Activated CD8-positive, alpha-beta memory T cell treated with anti-CD3 and anti-CD28 coated beads, Interleukin-2, amount 50 U/mL, for 1 hour (primary cell): ENCODE measurements around the gene TRIM8.

ENCODE experiments used
- DNase-seq: peaks from one replicate; pipeline ENCODE4 v3.0.0-alpha.2; 2020; ENCODE audit errors: extremely low read depth

The TRIM8 gene

DNA sequence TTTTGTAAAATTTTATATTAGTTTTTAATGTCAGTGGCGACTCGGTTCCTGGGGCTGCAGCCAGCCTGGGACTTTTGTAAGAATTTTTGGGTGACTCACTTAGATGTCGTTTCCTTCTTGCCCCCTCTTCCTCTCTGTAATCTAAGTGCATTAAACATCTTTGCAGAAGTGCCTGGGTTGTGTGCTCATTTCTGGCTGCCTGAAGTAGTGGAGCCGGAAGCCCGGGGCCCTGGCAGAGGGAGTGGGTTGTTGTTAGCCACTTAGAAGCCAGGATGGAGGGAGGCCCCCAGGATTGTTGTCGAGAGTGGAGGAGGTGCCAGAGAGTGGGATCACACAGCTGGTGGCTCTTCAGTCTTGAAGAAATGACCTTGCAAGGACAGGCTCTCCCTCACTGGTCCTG is 11.0 kb upstream of the TRIM8 start:
- DNase-seq, result no peak

GRCh38 chr10:102633848-102634247 is 10.4 kb upstream of the TRIM8 start:
- DNase-seq, result no peak

- DNase-seq, result no peak
Measured at GRCh38 chr10:102634686-102635085, 9.6 kb upstream of the TRIM8 start.

GRCh38 chr10:102635377-102635776 is 8.9 kb upstream of the TRIM8 start:
- DNase-seq, result no peak

- no peak for DNase-seq
Measured at GRCh38 chr10:102639537-102639936, 4.7 kb upstream of the TRIM8 start.

GRCh38 chr10:102641402-102641801 is 2.9 kb upstream of the TRIM8 start:
- no peak for DNase-seq

DNA sequence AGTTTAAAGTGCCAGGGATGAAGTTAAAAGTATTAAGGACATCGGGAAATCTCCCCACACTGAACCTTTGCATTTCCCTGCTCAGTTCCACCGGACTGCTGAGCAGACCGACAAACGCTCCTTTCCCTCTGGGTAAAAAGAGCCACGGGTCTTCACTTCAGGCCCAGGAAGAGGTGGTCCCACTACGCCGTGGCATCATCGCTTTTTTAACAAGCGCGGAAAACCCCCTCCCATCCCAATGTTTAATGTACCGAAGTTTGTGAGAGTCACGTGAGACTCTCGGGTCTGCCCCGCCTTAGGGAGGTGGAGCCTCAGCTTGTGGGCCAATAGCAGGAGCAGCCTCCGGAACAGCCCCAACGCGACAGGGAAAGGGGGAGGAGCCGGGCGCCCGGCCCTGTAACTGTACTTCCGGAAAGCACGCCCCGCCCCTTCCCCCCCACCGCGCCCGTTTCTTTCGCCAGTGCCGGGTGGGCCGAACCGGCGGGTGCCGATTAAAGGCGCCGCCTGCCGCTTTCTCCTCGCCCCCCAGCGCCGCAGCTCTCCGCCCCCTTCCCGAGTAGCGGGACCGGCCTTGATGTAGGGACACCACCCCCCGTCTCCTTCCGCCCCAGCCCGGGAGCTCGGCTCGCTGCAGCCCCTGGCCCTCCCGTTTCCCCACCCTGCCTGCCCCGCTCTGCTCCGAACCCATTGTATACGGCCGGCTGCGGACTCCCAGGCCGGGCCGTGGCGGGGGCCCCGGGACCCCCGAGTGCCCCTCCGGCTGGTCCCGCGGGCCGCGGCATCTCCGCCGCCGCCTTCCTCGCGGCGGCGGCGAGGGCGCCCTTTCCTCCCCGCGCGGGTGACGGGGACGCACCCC is 2.2 kb upstream of the TRIM8 start:
- peak; percentile 92 for DNase-seq

DNA sequence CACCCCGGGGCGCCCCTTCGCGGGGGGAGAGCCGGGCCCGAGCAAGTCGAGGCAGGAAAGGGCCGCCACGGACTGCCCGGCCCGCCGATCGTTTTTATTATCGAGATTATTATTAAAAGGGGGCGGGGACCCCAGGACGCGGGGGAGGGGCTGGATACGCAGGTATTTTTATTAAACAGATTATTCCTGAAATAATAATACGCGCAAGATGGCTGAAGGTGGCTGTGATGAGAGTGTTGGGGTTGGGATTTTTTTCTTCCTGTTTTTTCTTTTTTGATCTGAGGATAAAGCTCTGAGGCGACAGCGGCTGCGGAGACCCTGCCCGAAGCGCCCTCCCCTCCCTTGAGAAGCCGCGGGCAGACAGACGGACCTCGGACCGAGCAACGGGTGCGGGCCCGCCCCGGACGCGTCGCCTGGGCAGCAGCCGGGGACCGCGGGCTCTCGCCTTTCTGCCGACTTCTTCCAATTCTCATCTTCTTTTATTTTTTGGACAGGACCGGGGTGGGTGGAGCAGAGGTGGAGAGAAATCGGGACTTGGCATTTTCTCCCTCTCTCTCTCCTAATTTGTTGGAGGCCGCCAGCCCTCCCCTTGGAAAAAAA is 1.4 kb upstream of the TRIM8 start:
- no peak for DNase-seq

DNA sequence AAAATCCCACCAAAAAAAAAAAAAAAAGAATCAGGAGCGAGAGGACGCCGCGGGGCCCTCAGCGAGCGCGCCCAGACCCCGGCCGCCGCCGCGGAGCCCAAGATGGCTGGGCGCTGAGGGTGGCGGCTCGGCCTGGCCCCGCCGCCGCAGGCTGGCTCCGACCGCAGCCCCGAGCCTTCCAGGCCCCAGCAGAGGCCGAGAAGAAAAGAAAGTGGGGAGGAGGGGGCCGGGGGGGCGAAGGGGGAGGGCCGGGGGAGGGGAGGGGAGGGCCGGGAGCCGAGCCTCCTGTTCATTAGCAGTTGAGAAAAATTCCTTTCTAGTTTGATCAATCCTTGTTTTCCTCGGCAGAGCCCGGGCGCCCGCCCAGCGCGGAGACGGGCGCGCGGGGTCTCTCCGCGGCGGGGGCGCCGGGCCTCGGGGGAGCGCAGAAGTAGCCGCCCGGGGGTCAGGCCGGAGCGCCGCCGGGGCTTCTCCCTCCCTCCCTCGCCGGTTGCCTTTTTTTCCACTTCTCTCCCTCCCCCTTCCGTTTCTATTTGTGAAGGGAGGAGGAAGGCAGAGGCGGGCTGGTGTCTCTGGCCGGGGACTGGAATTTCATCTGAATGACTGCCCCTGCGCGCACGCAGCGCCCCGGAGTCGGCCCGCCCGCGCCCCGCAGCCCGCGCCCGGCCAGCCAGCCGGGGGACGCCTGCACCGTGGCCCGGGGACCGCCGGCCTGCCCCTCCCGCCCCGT is 778 bp upstream of the TRIM8 start:
- no peak for DNase-seq

DNA sequence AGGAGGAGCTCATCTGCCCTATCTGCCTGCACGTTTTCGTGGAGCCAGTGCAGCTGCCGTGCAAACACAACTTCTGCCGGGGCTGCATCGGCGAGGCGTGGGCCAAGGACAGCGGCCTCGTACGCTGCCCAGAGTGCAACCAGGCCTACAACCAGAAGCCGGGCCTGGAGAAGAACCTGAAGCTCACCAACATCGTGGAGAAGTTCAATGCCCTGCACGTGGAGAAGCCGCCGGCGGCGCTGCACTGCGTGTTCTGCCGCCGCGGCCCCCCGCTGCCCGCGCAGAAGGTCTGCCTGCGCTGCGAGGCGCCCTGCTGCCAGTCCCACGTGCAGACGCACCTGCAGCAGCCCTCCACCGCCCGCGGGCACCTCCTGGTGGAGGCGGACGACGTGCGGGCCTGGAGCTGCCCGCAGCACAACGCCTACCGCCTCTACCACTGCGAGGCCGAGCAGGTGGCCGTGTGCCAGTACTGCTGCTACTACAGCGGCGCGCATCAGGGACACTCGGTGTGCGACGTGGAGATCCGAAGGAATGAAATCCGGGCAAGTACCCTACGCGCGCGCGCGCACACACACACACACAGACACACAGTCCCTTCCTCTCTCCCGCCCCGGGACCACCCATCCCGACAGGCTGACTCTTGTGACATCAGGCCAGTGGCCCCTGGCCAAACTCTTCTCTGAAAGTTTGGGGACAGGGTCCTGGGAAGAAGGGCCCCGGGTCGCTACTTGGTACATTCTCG is 538 bp downstream of the TRIM8 start:
- no peak for DNase-seq

- no peak for DNase-seq
Measured at GRCh38 chr10:102645388-102645740, 1.1 kb downstream of the TRIM8 start.

- peak; percentile 68 for DNase-seq
Measured at GRCh38 chr10:102645741-102646609, 1.7 kb downstream of the TRIM8 start.

DNA sequence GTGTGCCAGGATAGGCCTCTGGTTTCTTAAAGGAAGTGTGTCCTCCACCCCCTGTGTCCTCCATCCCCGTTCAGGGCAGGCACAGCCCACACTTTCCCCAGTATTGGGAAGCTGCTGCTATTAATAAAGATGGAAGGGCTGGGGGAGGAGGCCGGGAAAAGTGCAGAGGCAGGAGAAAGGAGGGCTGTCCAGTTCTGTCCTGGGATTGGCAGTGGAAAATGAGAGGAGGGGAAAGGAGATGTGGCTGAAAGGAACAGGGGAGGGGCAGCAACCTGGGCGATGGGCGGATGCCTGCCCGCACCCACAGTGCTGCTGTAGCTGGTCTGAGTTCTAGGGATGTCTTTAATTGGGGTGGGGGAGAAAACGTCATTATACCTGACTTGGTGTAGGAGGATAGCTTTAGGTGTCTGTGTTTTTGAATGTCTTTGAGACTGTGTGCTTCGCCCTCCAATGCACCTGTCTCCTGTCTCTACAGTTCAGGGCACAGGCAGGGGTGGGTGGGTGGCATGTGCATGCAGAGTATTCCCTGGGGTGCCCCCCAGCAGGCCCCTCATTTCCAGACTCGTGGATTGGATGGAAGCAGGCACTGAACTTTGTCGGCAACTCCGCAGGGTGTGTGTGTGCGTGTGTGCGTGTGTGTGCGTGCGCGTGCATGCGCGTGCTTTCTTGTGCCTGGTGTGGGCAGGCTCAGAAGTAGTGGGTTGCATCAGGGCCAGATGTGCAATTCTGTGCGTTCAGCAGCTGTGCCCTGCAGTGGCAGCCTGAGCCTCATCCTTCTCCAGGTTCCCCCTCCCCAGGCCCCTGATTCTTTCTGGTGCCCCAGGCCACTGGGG is 2.5 kb downstream of the TRIM8 start:
- DNase-seq, result no peak

DNA sequence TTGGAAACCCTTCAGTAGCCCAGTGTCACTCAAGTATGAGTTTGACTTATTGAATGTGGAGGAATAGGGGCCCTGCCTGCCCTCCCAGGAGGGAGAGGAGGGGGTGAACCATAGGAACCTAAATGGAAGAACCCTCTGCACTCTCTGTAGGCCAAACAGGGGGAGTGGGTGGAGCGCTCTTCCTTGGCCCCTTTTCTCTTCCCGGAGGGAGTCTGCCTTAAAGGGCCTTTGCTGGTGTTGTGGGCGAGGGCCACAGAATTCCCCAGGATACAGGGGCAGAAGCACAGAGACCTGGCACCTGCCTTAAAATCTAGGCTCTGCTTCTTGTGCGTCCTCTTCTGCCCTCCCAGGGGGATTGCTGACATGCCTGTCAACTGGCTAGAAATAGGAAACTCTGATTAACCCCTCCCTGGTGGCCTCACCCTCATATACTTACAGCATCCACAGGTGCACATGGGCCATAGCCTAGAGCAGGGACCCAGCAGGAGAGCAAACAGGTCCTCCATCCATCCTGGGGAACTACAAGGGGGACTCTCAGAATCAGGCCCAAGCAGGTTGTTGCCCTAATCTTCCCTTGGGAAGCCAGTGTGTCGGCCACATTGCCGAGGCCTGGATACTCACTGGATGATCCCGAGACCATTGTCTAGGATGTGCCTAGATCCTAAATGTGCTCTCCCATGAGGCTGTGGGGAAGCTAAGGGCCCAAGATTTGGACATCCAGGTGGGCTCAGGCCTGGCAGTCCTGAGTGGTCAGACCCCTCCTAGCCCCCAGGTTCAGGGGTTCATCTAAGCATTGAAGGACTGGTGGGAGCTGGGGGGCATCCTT is 3.4 kb downstream of the TRIM8 start:
- DNase-seq, result no peak

DNA sequence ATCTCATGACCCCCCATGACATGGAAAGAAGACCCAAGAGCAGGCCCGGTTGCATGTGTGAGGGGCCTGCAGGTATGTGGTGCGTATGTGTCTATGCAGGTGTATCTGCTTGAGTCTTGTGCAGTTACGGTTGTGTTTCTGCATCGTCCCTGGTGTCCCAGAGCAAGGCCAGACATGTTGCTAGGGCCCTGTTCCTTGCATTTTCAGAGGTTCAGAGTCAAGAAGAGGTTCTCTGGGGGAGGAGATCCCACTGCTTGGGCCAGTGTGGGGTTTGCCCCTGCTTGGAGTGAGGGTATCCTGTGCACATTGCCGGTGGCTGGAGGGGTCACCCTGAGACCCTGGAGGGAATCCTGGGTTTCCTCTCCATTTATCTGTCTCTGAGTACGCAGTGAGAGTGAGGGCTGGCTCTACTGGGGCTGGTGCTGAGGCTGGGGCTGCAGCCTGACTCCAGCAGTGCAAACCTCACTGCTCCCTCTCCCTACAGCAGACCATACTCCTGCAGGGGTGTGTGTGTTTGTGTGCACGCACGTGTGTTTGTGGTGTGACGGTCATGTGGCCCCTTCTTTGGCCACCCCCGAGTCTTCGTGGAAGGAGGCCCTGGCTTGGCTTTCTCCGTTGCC is 4.1 kb downstream of the TRIM8 start:
- DNase-seq, result no peak

DNA sequence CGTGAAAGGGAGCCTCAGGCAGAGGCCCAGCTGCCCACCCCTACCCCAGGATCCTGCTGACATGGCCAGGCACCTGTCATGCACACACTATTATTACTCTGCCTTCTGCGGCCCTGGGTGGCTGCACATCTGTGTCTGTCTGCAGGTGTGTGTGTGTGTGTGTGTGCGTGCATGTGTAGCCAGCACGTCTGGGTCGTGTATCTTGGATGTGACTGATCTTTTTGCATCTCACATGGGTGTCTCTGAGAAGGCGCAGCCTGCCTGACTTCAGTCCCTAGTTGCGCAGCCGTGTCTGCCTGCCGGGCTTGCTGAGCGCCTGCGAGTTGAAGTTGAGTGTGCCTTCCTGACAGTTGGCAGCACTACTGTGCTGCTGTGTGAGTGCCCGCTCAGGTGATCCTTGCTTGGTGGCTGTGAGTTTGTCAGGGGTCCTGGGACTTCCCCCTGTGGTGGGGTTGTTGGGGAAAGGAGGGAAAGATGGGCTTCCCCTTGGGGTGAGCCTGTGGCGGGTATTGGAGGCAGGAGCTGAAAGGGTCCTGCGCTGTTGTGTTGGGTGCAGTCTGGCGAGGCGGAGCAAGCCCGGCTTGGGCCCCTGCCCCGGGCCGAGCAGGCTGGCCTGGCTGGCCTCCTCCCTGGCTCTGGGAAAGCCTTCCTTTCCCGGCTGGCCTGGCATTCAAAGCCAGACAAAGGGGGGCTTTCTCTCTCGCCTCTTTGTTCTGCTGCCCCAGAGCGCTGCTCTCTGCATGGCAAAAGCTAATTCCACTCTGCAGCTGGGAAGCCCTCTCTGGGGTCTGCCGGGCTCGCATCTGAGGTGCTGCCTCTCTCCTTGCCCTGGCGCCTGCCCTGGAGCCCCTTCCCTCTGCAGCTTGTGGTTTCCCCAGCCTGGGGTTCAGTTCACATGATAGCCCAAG is 4.9 kb downstream of the TRIM8 start:
- no peak for DNase-seq

DNA sequence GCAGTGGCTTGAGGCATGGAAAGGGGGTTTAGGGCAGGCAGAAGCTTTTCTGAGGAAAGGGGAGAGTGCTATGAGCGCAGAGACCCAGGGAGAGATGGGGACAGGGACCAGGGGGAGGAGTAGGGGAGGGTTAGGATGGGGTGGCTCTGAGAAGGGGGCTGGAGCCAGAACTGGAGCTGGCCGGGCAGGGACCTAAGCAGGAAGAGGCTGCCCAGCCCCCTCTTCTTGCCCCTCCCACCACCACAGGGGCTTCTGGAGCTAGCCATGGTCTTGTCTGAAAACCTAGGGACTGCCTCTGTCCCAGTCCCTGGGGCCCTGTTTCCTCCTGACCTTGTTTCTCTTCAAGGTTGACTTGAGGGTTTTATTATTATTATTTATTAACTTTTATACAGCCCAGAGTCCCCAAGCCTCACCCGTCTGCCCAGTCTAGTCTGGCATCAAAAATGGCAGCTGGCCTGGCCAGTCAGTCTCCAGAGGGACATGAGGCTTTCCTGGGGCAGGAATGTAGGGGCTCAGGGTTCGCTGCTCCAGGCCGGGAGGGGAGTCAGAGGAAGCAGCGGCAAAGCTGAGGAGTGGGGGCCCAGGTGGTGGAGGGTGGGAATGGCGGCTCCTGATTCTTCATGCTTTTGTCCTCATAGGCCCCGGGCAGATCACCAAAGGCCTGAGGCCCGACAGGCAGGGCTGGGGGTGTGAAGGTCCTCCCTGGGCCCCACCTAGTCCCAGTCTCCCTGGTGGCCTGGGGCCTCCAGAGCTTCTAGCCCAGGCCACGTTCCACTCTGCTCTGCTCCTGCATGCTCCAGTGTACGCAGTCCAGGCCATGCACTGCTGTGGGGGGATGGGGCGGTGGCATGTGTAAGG is 5.7 kb downstream of the TRIM8 start:
- DNase-seq, result no peak
